Esophagus muscularis mucosa (tissue), 4 donors: ENCODE measurements around the gene NCOA1. TPM values are rescaled to one million over a fixed set of nuclear protein-coding genes. Genes with fewer than 3 reads are reported as not detected.

Source experiments
- DNase-seq: peaks from one replicate; pipeline ENCODE4 v3.0.0-alpha.2; 2017; ENCODE audit errors: extremely low spot score
- H3K27ac ChIP-seq, 4 donors: fragments of 200-600 bp; sonication (generic); replicated peaks in 1 of 4; 1 replicate in 3 of 4; 2 replicates in 1 of 4; pipeline ENCODE4 v1.5.1; 2016 to 2019; ENCODE audit warnings: mild to moderate bottlenecking in 1 of 4
- H3K27me3 ChIP-seq, 4 donors: fragments of 200-600 bp; sonication (generic); one replicate each; pipeline versions ENCODE4 v1.5.1 to v1.6.0; 2016 to 2019
- H3K36me3 ChIP-seq, 4 donors: fragments of 200-600 bp; sonication (generic); one replicate each; pipeline ENCODE4 v1.5.1; 2016 to 2019
- H3K4me1 ChIP-seq, 4 donors: fragments of 200-600 bp; sonication (generic); one replicate each; pipeline ENCODE4 v1.5.1; 2016 to 2019
- H3K4me3 ChIP-seq, 4 donors: fragments of 200-600 bp; sonication (generic); 1 replicate in 2 of 4; 2 replicates in 2 of 4; pipeline ENCODE4 v1.5.1; 2016 to 2019; ENCODE audit warnings: mild to moderate bottlenecking in 4 of 4, moderate library complexity in 1 of 4
- H3K9me3 ChIP-seq, 4 donors: fragments of 200-600 bp; sonication (generic); 1 replicate in 3 of 4; 2 replicates in 1 of 4; pipeline ENCODE4 v1.5.1; 2016 to 2019
- EP300 ChIP-seq: sonication (generic); formaldehyde crosslinking; IDR thresholded peaks from one replicate; pipeline ENCODE4 v1.6.1; 2017; ENCODE audit warnings: antibody characterized with exemption
- POLR2A ChIP-seq: fragments of 450-650 bp; IDR thresholded peaks from one replicate; pipeline ENCODE4 v1.6.1; 2017; ENCODE audit warnings: antibody characterized with exemption, moderate library complexity, mild to moderate bottlenecking, low read depth
- POLR2AphosphoS5 ChIP-seq, 2 donors: sonication (generic); formaldehyde crosslinking; IDR thresholded peaks; one replicate each; pipeline ENCODE4 v1.6.1; 2017; ENCODE audit warnings: antibody characterized with exemption in 2 of 2
- WGBS: methylation state at CpG from one replicate; pipeline ENCODE4 v1.1.5; 2018; 5-methylcytosine and 5-hydroxymethylcytosine counted together
- intact Hi-C: fragments of 100-400 bp; cut with DNase I; formaldehyde crosslinking; loops from one replicate; pipeline ENCODE4 v1.15.1; 2023
- total RNA-seq, 4 donors: library from RNA; depleted of rRNA; stranded (reverse); fragments of >200 nt; gene quantifications; one replicate each; pipeline versions ENCODE4 v1.1.0 to v1.2.1, GENCODE V29; 2016
- TF ChIP-seq, protein P1 (sequence below), 3 experiments: fragments of 200-600 bp in 2 of 3; fragments of 450-650 bp in 1 of 3; sonication (generic) in 2 of 3; IDR thresholded peaks; one replicate each; pipeline ENCODE4 v1.5.1; 2017 to 2019; ENCODE audit warnings: antibody characterized with exemption in 3 of 3, mild to moderate bottlenecking in 2 of 3, moderate library complexity in 1 of 3

NCOA1 gene
- total RNA-seq, 4 donors from 2014 or later, result 43.9 to 49.4 (median 47.3) TPM

- TF ChIP-seq, protein P1, sequence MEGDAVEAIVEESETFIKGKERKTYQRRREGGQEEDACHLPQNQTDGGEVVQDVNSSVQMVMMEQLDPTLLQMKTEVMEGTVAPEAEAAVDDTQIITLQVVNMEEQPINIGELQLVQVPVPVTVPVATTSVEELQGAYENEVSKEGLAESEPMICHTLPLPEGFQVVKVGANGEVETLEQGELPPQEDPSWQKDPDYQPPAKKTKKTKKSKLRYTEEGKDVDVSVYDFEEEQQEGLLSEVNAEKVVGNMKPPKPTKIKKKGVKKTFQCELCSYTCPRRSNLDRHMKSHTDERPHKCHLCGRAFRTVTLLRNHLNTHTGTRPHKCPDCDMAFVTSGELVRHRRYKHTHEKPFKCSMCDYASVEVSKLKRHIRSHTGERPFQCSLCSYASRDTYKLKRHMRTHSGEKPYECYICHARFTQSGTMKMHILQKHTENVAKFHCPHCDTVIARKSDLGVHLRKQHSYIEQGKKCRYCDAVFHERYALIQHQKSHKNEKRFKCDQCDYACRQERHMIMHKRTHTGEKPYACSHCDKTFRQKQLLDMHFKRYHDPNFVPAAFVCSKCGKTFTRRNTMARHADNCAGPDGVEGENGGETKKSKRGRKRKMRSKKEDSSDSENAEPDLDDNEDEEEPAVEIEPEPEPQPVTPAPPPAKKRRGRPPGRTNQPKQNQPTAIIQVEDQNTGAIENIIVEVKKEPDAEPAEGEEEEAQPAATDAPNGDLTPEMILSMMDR (IDR thresholded peaks at IDR 0.05), result no peak
- TF ChIP-seq POLR2A, result no peak
- no peak for TF ChIP-seq POLR2AphosphoS5 (IDR thresholded peaks at IDR 0.05)
- TF ChIP-seq EP300, result no peak
- no peak overlapping the region for H3K4me3 ChIP-seq
- DNase-seq, result no peak
- H3K27ac ChIP-seq, result no peak overlapping the region
- H3K36me3 ChIP-seq, result no peaks in the 10 kb centered on the region
- H3K4me1 ChIP-seq, result peaks cover 43 to 79% (median 66%) of the 10 kb centered on the region in 4 donors
- H3K9me3 ChIP-seq, result no peaks in the 10 kb centered on the region
- no peaks in the 10 kb centered on the region for H3K27me3 ChIP-seq
- intact Hi-C loops, result no loop called here
- 68% methylated on average over 3 of the region's 3 CpGs for WGBS
These were observed 20.8 kb downstream of the NCOA1 start for GRCh38 chr2:24511894-24512293.

DNA sequence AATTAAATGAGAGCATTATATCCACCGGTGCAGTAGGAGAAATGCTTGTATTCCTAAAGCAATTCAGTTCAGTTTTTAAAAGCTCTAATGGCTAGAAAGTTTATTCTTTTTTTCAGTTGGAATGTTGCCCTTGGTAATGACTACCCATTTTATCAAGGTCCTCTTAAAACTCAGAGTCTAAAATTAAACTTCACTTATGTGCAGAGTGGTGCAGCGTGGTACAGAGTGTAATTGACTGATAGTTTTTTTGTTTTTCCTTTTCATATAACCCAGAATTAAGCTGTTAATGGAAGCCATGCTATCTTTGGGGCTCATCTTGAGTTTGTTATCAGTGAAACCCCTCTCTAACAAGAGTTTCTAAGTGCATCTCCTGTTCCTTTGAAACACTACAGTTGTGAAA, 21.4 kb downstream of the NCOA1 start:
- intact Hi-C loops, result no loop called here
- Histone ChIP-seq H3K4me3 (no peak overlapping the region), H3K27me3 (no peaks in the 10 kb centered on the region), H3K27ac (no peak overlapping the region), H3K4me1 (peaks cover 41 to 77% (median 66%) of the 10 kb centered on the region in 4 donors), H3K9me3 (no peaks in the 10 kb centered on the region), H3K36me3 (no peaks in the 10 kb centered on the region)
- WGBS, result 34% methylated on average over 2 of the region's 2 CpGs
- DNase-seq, result no peak
- TF ChIP-seq POLR2A (no peak), POLR2AphosphoS5 (IDR thresholded peaks at IDR 0.05) (no peak), EP300 (no peak)
- TF ChIP-seq, protein P1 (IDR thresholded peaks at IDR 0.05), result no peak

- Histone ChIP-seq H3K4me3 (no peak overlapping the region), H3K9me3 (no peaks in the 10 kb centered on the region), H3K27me3 (no peaks in the 10 kb centered on the region), H3K4me1 (peaks cover 41 to 77% (median 66%) of the 10 kb centered on the region in 4 donors), H3K36me3 (no peaks in the 10 kb centered on the region), H3K27ac (no peak overlapping the region)
- 82% methylated on average over 6 of the region's 6 CpGs for WGBS
- intact Hi-C loops, result no loop called here
- no peak for TF ChIP-seq EP300
- no peak for TF ChIP-seq POLR2AphosphoS5 (IDR thresholded peaks at IDR 0.05)
- TF ChIP-seq POLR2A, result no peak
- TF ChIP-seq, protein P1 (IDR thresholded peaks at IDR 0.05), result no peak
- DNase-seq, result no peak
These were observed 21.8 kb downstream of the NCOA1 start for GRCh38 chr2:24512831-24513230.

- H3K27ac ChIP-seq, result no peak overlapping the region
- H3K4me3 ChIP-seq, result no peak overlapping the region
- no peaks in the 10 kb centered on the region for H3K9me3 ChIP-seq
- H3K36me3 ChIP-seq, result no peaks in the 10 kb centered on the region
- no peak for DNase-seq
- intact Hi-C loops, result no loop called here
- TF ChIP-seq POLR2A, result no peak
- no peak for TF ChIP-seq EP300
- no peak for TF ChIP-seq POLR2AphosphoS5 (IDR thresholded peaks at IDR 0.05)
- TF ChIP-seq, protein P1 (IDR thresholded peaks at IDR 0.05), result no peak
- peaks cover 42 to 82% (median 63%) of the 10 kb centered on the region in 4 donors for H3K4me1 ChIP-seq
- no peaks in the 10 kb centered on the region for H3K27me3 ChIP-seq
- WGBS, result 86% methylated on average over 9 of the region's 9 CpGs
These were observed 22.4 kb downstream of the NCOA1 start for GRCh38 chr2:24513281-24514071.
